K562 (cell line): Measurements from ENCODE around the gene FTSJ3.
"Not testable (repeated sequence)": the region's sequence is repeated elsewhere in the genome, so short reads cannot be mapped to it uniquely, and the experiment has no call there.

Experiments
- BDP1 ChIP-seq: IDR thresholded peaks from 3 replicates; pipeline ENCODE4 v1.6.1; 2011; ENCODE audit not compliant: insufficient read length, insufficient read depth
- CHD2 ChIP-seq: IDR thresholded peaks from 2 replicates; pipeline ENCODE4 v1.6.1; 2011; ENCODE audit warnings: low read depth, low read length
- FOSL1 ChIP-seq: fragments of 200-800 bp; sonication (Bioruptor generic); conservative IDR thresholded peaks from 2 replicates; pipeline ENCODE4 v1.6.1; 2016; ENCODE audit warnings: missing genetic modification characterization, missing compliant biosample characterization
- LEF1 ChIP-seq: fragments of 450-650 bp; IDR thresholded peaks from 2 replicates; pipeline ENCODE4 v1.6.1; 2016; ENCODE audit warnings: mild to moderate bottlenecking
- MECOM ChIP-seq: fragments of 250-450 bp; sonication (Bioruptor Pico); IDR thresholded peaks from 2 replicates; pipeline ENCODE4 v1.8.0; 2022; ENCODE audit warnings: inconsistent platforms
- NCOA2 ChIP-seq, 2 experiments: fragments of 450-650 bp; IDR thresholded peaks; 2 replicates each; pipeline ENCODE4 v1.6.1; 2018; ENCODE audit warnings: mild to moderate bottlenecking in 2 of 2, moderate library complexity in 1 of 2; ENCODE audit not compliant: partially characterized antibody in 2 of 2
- NFXL1 ChIP-seq: fragments of 450-650 bp; formaldehyde crosslinking; IDR thresholded peaks from 2 replicates; pipeline ENCODE4 v1.4.0; 2021; ENCODE audit warnings: mild to moderate bottlenecking
- PHTF2 ChIP-seq: fragments of 250-450 bp; sonication (Bioruptor Pico); IDR thresholded peaks from 2 replicates; pipeline ENCODE4 v1.5.0; 2021; ENCODE audit warnings: mild to moderate bottlenecking
- POLR2AphosphoS5 ChIP-seq: IDR thresholded peaks from 2 replicates; pipeline ENCODE4 v1.6.1; 2011; ENCODE audit warnings: mild to moderate bottlenecking, low read depth, low read length, moderate library complexity; ENCODE audit not compliant: control insufficient read depth, insufficient read depth
- RBM22 ChIP-seq: fragments of 200-400 bp; formaldehyde crosslinking; IDR thresholded peaks from 2 replicates; pipeline ENCODE4 v1.6.1; 2018; ENCODE audit warnings: low read length, low read depth; ENCODE audit not compliant: poor library complexity, severe bottlenecking
- TF ChIP-seq, protein P1 (sequence below): sonication (generic); formaldehyde crosslinking; IDR thresholded peaks from 2 replicates; pipeline ENCODE4 v1.5.0; 2020; ENCODE audit warnings: missing genetic modification reagents
- TF ChIP-seq, protein P2 (sequence below), 3 experiments: IDR thresholded peaks in 2 of 3; conservative IDR thresholded peaks in 1 of 3; 2 replicates each; pipeline ENCODE4 v1.5.1; 2011 to 2012; ENCODE audit warnings: low read length in 3 of 3, mild to moderate bottlenecking in 3 of 3, control low read depth in 2 of 3, improper control_type of control experiment in 1 of 3, inconsistent platforms in 1 of 3, low read depth in 1 of 3, mixed read lengths in 1 of 3, moderate library complexity in 1 of 3; ENCODE audit not compliant: insufficient read depth in 2 of 3
- TF ChIP-seq, protein P3 (sequence below), 2 experiments: IDR thresholded peaks in 1 of 2; conservative IDR thresholded peaks in 1 of 2; 2 replicates each; pipeline ENCODE4 v1.6.1; 2016; ENCODE audit warnings: low read depth in 2 of 2, mild to moderate bottlenecking in 1 of 2, missing compliant biosample characterization in 1 of 2, missing genetic modification characterization in 1 of 2, moderate library complexity in 1 of 2

DNA sequence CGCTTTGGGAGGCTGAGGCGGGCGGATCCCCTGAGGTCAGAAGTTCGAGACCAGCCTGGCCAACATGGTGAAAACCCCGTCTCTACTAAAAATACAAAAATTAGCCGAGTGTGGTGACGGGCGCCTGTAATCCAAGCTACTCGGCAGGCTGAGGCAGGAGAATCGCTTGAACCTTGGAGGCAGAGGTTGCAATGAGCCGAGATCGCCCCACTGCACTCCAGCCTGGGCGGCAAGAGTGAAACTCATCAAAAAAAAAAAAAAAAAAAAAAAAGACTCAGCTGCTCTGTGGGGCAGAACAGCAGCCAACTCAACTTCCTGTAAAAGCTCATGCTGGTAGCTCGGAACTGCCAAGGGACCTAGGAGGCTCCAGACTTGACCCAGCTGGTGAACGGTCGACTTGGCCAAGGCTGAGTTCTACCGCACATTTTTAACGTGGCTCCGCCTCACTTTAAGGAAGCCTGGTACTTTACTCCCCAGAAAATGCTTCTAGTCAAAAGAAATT lies 16.0 kb upstream of the FTSJ3 start:
- not testable (repeated sequence) for TF ChIP-seq NFXL1 (CRISPR knock-in tag); MECOM (CRISPR knock-in tag); CHD2; PHTF2 (CRISPR knock-in tag); BDP1; NCOA2 (IDR thresholded peaks at IDR 0.05; ENCODE audit: partially characterized antibody in 2 of 2); RBM22; FOSL1 (tag); LEF1
- TF ChIP-seq, protein P1, sequence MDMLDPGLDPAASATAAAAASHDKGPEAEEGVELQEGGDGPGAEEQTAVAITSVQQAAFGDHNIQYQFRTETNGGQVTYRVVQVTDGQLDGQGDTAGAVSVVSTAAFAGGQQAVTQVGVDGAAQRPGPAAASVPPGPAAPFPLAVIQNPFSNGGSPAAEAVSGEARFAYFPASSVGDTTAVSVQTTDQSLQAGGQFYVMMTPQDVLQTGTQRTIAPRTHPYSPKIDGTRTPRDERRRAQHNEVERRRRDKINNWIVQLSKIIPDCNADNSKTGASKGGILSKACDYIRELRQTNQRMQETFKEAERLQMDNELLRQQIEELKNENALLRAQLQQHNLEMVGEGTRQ (CRISPR knock-in tag): not testable (repeated sequence)
- TF ChIP-seq, protein P2, sequence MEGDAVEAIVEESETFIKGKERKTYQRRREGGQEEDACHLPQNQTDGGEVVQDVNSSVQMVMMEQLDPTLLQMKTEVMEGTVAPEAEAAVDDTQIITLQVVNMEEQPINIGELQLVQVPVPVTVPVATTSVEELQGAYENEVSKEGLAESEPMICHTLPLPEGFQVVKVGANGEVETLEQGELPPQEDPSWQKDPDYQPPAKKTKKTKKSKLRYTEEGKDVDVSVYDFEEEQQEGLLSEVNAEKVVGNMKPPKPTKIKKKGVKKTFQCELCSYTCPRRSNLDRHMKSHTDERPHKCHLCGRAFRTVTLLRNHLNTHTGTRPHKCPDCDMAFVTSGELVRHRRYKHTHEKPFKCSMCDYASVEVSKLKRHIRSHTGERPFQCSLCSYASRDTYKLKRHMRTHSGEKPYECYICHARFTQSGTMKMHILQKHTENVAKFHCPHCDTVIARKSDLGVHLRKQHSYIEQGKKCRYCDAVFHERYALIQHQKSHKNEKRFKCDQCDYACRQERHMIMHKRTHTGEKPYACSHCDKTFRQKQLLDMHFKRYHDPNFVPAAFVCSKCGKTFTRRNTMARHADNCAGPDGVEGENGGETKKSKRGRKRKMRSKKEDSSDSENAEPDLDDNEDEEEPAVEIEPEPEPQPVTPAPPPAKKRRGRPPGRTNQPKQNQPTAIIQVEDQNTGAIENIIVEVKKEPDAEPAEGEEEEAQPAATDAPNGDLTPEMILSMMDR (IDR thresholded peaks at IDR 0.05 in 2 of 3, conservative IDR thresholded peaks at IDR 0.05 in 1 of 3; ENCODE audit: insufficient read depth in 2 of 3, low read depth in 1 of 3, low read length in 3 of 3): not testable (repeated sequence)
- TF ChIP-seq, protein P3, sequence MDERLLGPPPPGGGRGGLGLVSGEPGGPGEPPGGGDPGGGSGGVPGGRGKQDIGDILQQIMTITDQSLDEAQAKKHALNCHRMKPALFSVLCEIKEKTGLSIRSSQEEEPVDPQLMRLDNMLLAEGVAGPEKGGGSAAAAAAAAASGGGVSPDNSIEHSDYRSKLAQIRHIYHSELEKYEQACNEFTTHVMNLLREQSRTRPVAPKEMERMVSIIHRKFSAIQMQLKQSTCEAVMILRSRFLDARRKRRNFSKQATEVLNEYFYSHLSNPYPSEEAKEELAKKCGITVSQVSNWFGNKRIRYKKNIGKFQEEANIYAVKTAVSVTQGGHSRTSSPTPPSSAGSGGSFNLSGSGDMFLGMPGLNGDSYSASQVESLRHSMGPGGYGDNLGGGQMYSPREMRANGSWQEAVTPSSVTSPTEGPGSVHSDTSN (CRISPR knock-in tag; IDR thresholded peaks at IDR 0.05; ENCODE audit: low read depth): not testable (repeated sequence)
- TF ChIP-seq, protein P3 (tag; conservative IDR thresholded peaks at IDR 0.05; ENCODE audit: low read depth): not testable (repeated sequence)
- peak; percentile 1; the same call in 1 of the 2 replicates for TF ChIP-seq POLR2AphosphoS5
